ENCODE data around the gene FIS1. TPM values are rescaled to one million over a fixed set of nuclear protein-coding genes. Genes with fewer than 3 reads are reported as not detected.
"Not testable (repeated sequence)": the region's sequence is repeated elsewhere in the genome, so short reads cannot be mapped to it uniquely, and the experiment has no call there.

Gene FIS1
- total RNA-seq, 1 donor from 2014 or later: 140 TPM

DNA sequence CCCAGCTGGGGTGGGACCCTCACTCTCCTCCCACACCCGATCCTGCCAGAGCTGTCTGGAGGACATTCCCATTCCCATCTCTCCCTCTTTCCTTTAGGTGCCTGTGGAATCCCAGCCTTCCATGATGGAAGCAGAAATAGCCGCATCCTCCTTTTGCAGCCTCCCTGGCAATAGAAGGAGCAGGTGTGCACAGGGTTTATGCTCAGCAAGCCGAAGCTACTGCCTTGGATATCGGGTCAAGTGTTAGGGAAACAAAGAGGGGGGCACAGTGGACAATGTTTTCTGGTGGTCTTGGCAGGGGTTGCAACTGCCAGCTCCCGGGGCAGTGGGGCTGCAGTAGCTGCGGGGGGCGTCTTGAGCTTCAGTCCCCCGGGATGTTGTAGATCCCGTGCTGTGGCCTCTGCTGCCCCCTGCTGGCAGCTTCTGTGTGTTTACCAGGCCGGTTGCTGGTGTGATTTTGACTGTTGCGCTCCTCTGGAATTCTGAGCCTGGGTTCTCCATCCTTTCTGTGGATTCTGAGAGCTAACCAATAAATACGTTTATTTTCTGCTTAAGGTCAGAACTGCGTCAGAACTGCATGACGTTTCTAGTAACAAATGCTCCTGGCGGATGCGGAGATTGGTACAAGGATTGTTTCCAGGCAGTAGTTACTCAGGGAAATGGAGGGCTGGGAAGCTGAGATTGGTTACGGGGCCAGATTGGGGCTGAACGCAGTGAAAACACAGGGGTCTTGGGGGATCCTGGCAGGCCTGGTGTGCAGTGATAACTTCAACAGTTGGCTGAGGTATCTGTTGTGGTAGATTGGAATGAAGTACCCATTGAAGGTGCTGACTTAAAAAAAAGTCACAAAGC is 45.5 kb upstream of the FIS1 start:
- H3K4me1 ChIP-seq (ENCODE audit: insufficient read depth, low read length); H2AFZ ChIP-seq (ENCODE audit: low read depth, low read length); FAIRE-seq; H3K9me3 Mint-ChIP-seq (ENCODE audit: unreplicated experiment); H3K79me2 ChIP-seq (ENCODE audit: insufficient read depth, low read length); H3K9me3 ChIP-seq (ENCODE audit: insufficient read depth, low read depth, low read length); H3K36me3 ChIP-seq (ENCODE audit: insufficient read depth, low read length); H3K4me2 ChIP-seq (ENCODE audit: low read length); H4K20me1 ChIP-seq (ENCODE audit: insufficient read depth, low read length); H3K27ac ChIP-seq (ENCODE audit: low read depth, low read length); H3K9ac ChIP-seq (ENCODE audit: low read length); H3K4me3 Mint-ChIP-seq (ENCODE audit: unreplicated experiment); H3K27ac Mint-ChIP-seq (ENCODE audit: unreplicated experiment); H3K27me3 ChIP-seq (ENCODE audit: insufficient read depth, low read length); H3K36me3 Mint-ChIP-seq (ENCODE audit: low read depth, unreplicated experiment); H3K4me1 Mint-ChIP-seq (ENCODE audit: low read depth, unreplicated experiment); H3K4me3 ChIP-seq (ENCODE audit: insufficient read depth, low read depth, low read length); DNase-seq (ENCODE audit: low read depth): not testable (repeated sequence)
- peaks cover 54% of the 10 kb centered on the region for H3K27me3 Mint-ChIP-seq (ENCODE audit: low read depth, unreplicated experiment)
- TF ChIP-seq, protein P1, sequence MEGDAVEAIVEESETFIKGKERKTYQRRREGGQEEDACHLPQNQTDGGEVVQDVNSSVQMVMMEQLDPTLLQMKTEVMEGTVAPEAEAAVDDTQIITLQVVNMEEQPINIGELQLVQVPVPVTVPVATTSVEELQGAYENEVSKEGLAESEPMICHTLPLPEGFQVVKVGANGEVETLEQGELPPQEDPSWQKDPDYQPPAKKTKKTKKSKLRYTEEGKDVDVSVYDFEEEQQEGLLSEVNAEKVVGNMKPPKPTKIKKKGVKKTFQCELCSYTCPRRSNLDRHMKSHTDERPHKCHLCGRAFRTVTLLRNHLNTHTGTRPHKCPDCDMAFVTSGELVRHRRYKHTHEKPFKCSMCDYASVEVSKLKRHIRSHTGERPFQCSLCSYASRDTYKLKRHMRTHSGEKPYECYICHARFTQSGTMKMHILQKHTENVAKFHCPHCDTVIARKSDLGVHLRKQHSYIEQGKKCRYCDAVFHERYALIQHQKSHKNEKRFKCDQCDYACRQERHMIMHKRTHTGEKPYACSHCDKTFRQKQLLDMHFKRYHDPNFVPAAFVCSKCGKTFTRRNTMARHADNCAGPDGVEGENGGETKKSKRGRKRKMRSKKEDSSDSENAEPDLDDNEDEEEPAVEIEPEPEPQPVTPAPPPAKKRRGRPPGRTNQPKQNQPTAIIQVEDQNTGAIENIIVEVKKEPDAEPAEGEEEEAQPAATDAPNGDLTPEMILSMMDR (IDR thresholded peaks at IDR 0.05; ENCODE audit: insufficient read depth, low read depth, low read length): peak; percentile 40

GRCh38 chr7:101289687-101290086 is 44.8 kb upstream of the FIS1 start:
- H3K79me2 ChIP-seq (ENCODE audit: insufficient read depth, low read length); H3K9me3 Mint-ChIP-seq (ENCODE audit: unreplicated experiment); H3K36me3 Mint-ChIP-seq (ENCODE audit: low read depth, unreplicated experiment); FAIRE-seq; H3K4me2 ChIP-seq (ENCODE audit: low read length); H3K27me3 ChIP-seq (ENCODE audit: insufficient read depth, low read length); H3K9me3 ChIP-seq (ENCODE audit: insufficient read depth, low read depth, low read length); H3K4me1 ChIP-seq (ENCODE audit: insufficient read depth, low read length); H3K27ac Mint-ChIP-seq (ENCODE audit: unreplicated experiment); H4K20me1 ChIP-seq (ENCODE audit: insufficient read depth, low read length); H3K4me1 Mint-ChIP-seq (ENCODE audit: low read depth, unreplicated experiment); H3K4me3 Mint-ChIP-seq (ENCODE audit: unreplicated experiment); H3K27ac ChIP-seq (ENCODE audit: low read depth, low read length); H3K36me3 ChIP-seq (ENCODE audit: insufficient read depth, low read length); DNase-seq (ENCODE audit: low read depth); H2AFZ ChIP-seq (ENCODE audit: low read depth, low read length); H3K9ac ChIP-seq (ENCODE audit: low read length); H3K4me3 ChIP-seq (ENCODE audit: insufficient read depth, low read depth, low read length): not testable (repeated sequence)
- H3K27me3 Mint-ChIP-seq (ENCODE audit: low read depth, unreplicated experiment): peaks cover 50% of the 10 kb centered on the region

- H3K27me3 Mint-ChIP-seq (ENCODE audit: low read depth, unreplicated experiment): peaks cover 39% of the 10 kb centered on the region
- H3K4me3 Mint-ChIP-seq (ENCODE audit: unreplicated experiment): no peak overlapping the region
- no peaks in the 10 kb centered on the region for H4K20me1 ChIP-seq (ENCODE audit: insufficient read depth, low read length)
- no peak overlapping the region for H2AFZ ChIP-seq (ENCODE audit: low read depth, low read length)
- no peaks in the 10 kb centered on the region for H3K79me2 ChIP-seq (ENCODE audit: insufficient read depth, low read length)
- H3K9me3 Mint-ChIP-seq (ENCODE audit: unreplicated experiment): peaks cover 2% of the 10 kb centered on the region
- no peak overlapping the region for H3K4me3 ChIP-seq (ENCODE audit: insufficient read depth, low read depth, low read length)
- H3K4me1 ChIP-seq (ENCODE audit: insufficient read depth, low read length): no peaks in the 10 kb centered on the region
- no peak overlapping the region for H3K27ac Mint-ChIP-seq (ENCODE audit: unreplicated experiment)
- peaks cover 6% of the 10 kb centered on the region for H3K27me3 ChIP-seq (ENCODE audit: insufficient read depth, low read length)
- H3K9ac ChIP-seq (ENCODE audit: low read length): no peak overlapping the region
- no peaks in the 10 kb centered on the region for H3K4me1 Mint-ChIP-seq (ENCODE audit: low read depth, unreplicated experiment)
- peaks cover 3% of the 10 kb centered on the region for H3K36me3 Mint-ChIP-seq (ENCODE audit: low read depth, unreplicated experiment)
- FAIRE-seq: no peak
- no peak for DNase-seq (ENCODE audit: low read depth)
- no peak overlapping the region for H3K4me2 ChIP-seq (ENCODE audit: low read length)
- no peaks in the 10 kb centered on the region for H3K36me3 ChIP-seq (ENCODE audit: insufficient read depth, low read length)
- H3K27ac ChIP-seq (ENCODE audit: low read depth, low read length): no peak overlapping the region
- no peak for TF ChIP-seq EZH2 (IDR thresholded peaks at IDR 0.05; ENCODE audit: insufficient read depth, low read length)
- TF ChIP-seq, protein P1 (IDR thresholded peaks at IDR 0.05; ENCODE audit: insufficient read depth, low read depth, low read length): no peak
- no peaks in the 10 kb centered on the region for H3K9me3 ChIP-seq (ENCODE audit: insufficient read depth, low read depth, low read length)
Measured at GRCh38 chr7:101288439-101288838, 43.6 kb upstream of the FIS1 start.

Data from astrocyte (in vitro differentiated cells and primary cell).